ENCODE data around the gene EIF1AX. TPM values are rescaled to one million over a fixed set of nuclear protein-coding genes. Genes with fewer than 3 reads are reported as not detected.

Gene EIF1AX
- total RNA-seq, 1 donor from 2014 or later = 59.4 TPM

DNA sequence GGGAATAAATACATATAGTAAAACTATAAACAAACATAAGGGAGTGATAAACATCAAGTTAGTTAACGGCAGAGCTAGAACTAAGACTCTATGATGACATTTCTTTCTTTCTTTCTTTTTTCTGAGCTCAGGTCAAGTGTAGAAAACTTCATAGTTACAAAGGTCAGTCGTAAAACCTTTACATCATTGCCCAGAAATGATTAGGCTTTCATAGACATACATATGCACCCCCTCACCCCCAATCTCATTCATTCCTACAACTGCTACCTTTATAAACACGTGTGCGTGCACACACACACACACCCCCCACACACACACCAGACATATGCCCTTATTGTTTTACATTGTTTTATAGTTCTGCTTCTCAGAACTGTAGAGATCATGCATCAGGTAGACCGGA, 5.7 kb downstream of the EIF1AX start:
- no peak for ATAC-seq
- intact Hi-C loops (cut with DNase I) = no loop called here
- no peak for DNase-seq
- TF ChIP-seq, protein P1, sequence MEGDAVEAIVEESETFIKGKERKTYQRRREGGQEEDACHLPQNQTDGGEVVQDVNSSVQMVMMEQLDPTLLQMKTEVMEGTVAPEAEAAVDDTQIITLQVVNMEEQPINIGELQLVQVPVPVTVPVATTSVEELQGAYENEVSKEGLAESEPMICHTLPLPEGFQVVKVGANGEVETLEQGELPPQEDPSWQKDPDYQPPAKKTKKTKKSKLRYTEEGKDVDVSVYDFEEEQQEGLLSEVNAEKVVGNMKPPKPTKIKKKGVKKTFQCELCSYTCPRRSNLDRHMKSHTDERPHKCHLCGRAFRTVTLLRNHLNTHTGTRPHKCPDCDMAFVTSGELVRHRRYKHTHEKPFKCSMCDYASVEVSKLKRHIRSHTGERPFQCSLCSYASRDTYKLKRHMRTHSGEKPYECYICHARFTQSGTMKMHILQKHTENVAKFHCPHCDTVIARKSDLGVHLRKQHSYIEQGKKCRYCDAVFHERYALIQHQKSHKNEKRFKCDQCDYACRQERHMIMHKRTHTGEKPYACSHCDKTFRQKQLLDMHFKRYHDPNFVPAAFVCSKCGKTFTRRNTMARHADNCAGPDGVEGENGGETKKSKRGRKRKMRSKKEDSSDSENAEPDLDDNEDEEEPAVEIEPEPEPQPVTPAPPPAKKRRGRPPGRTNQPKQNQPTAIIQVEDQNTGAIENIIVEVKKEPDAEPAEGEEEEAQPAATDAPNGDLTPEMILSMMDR (IDR thresholded peaks at IDR 0.05) = no peak
- H3K27ac ChIP-seq = no peak overlapping the region
- H3K4me3 ChIP-seq = no peak overlapping the region
- H3K36me3 ChIP-seq = peaks cover 58% of the 10 kb centered on the region
- no peaks in the 10 kb centered on the region for H3K9me3 ChIP-seq
- H3K4me1 ChIP-seq = peaks cover 9% of the 10 kb centered on the region
- H3K27me3 ChIP-seq = no peaks in the 10 kb centered on the region

DNA sequence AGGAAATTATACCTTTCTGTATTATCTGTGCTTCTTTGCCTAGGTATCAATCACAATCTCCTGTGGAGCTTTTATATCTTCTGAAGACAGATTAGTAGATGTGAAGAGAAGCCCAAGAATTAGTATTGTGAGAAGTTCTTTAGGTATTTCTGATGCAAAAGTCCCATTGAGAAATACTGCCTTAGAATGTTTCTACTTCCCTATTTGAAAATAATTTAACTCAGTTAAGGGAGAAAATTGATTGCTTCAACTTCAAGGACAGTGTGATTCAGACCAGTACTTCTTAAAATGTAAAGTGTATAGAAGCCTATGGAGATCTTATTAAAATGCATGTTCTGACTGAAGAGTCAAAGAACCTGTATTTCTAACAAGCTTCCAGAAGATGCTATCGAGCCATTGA, 9.0 kb downstream of the EIF1AX start:
- ATAC-seq (no peak), DNase-seq (no peak)
- TF ChIP-seq, protein P1 (IDR thresholded peaks at IDR 0.05) = no peak
- Histone ChIP-seq H3K9me3 (no peaks in the 10 kb centered on the region), H3K27ac (no peak overlapping the region), H3K36me3 (peaks cover 72% of the 10 kb centered on the region), H3K27me3 (no peaks in the 10 kb centered on the region), H3K4me3 (no peak overlapping the region), H3K4me1 (no peaks in the 10 kb centered on the region)
- intact Hi-C loops (cut with DNase I) = no loop called here

DNA sequence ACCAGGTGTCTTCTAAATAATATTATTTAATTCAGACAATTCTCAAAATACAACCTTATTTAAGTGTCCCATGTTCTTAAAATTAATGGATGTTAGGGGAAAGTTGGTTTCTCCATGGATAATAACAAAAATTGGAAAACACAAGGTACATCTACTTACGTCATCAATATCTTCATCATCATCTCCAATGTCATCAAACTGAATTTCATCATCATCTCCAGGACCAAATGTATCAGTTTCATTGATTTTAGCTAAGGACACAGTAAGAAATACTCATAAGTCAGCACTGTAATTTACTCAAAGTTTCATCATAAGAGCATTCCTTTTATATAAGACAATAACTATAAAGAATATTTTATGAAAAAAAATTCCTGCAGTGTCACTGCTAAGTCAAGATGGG, 11.3 kb downstream of the EIF1AX start:
- Histone ChIP-seq H3K4me1 (no peaks in the 10 kb centered on the region), H3K27me3 (no peaks in the 10 kb centered on the region), H3K36me3 (peaks cover 57% of the 10 kb centered on the region), H3K9me3 (no peaks in the 10 kb centered on the region), H3K4me3 (no peak overlapping the region), H3K27ac (no peak overlapping the region)
- DNase-seq (no peak), ATAC-seq (no peak)
- TF ChIP-seq, protein P1 (IDR thresholded peaks at IDR 0.05) = no peak
- intact Hi-C loops (cut with DNase I) = no loop called here

DNA sequence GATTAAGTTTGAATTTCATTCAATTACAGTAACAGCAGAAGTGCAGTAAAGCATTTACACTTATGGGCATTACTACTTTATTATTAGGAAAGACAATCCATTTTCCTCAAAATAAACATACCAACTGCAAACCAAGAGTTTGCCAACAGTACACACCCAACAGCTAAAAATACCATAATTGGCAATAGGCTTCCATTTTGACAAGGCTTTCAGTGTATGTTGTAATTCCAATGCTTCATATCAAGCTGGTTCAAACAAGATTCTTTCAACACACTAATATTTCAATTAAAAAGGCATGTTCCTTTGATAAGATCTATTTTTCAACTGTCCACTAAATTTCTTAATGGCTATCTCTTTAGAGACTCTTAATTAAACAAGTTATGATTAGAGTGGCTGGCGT, 12.1 kb downstream of the EIF1AX start:
- intact Hi-C loops (cut with DNase I) = no loop called here
- peaks cover 50% of the 10 kb centered on the region for H3K36me3 ChIP-seq

DNA sequence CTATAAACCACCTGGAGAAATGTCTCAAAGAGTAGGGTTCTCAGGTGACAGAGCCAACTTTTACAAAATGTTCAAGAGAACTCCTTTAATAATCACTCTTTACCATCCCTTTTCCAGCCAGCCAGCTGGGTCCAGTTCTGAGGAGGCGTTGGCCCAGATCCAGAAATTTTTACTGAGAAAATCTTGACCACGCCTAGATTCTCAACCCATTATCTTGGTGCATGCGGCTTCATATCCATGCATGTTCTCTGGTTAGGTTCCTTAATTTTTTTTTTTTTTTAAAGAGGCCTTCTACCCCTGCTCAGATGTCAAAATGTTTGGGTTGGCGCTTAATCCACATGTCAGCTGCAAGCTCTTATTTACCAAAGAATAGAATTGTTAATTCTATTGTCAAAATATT, 13.0 kb downstream of the EIF1AX start:
- no peak for ATAC-seq
- no peak for DNase-seq
- H3K36me3 ChIP-seq = peaks cover 41% of the 10 kb centered on the region

More for the DNA sequence above, 12.1 kb downstream of the EIF1AX start:
- H3K4me1 ChIP-seq = no peaks in the 10 kb centered on the region
- ATAC-seq = no peak
- H3K4me3 ChIP-seq = no peak overlapping the region
- H3K9me3 ChIP-seq = no peaks in the 10 kb centered on the region
- TF ChIP-seq, protein P1 (IDR thresholded peaks at IDR 0.05) = no peak
- no peak overlapping the region for H3K27ac ChIP-seq
- no peak for DNase-seq
- no peaks in the 10 kb centered on the region for H3K27me3 ChIP-seq

More for the DNA sequence above, 13.0 kb downstream of the EIF1AX start:
- no peak overlapping the region for H3K27ac ChIP-seq
- H3K27me3 ChIP-seq = no peaks in the 10 kb centered on the region
- TF ChIP-seq, protein P1 (IDR thresholded peaks at IDR 0.05) = no peak
- H3K9me3 ChIP-seq = no peaks in the 10 kb centered on the region
- intact Hi-C loops (cut with DNase I) = no loop called here
- no peak overlapping the region for H3K4me3 ChIP-seq
- no peaks in the 10 kb centered on the region for H3K4me1 ChIP-seq
